NCI-H1436 treated with DMSO at 0.1 percent for 48 hours (cell line): Measurements from ENCODE around the gene FBXO9.

Experiments
- DNase-seq: peaks from one replicate; lab custom pipeline; 2025; lab: John Stamatoyannopoulos, UW

FBXO9 gene

GRCh38 chr6:53136000-53136609, 70.9 kb downstream of the FBXO9 start:
- no peak for DNase-seq

DNA sequence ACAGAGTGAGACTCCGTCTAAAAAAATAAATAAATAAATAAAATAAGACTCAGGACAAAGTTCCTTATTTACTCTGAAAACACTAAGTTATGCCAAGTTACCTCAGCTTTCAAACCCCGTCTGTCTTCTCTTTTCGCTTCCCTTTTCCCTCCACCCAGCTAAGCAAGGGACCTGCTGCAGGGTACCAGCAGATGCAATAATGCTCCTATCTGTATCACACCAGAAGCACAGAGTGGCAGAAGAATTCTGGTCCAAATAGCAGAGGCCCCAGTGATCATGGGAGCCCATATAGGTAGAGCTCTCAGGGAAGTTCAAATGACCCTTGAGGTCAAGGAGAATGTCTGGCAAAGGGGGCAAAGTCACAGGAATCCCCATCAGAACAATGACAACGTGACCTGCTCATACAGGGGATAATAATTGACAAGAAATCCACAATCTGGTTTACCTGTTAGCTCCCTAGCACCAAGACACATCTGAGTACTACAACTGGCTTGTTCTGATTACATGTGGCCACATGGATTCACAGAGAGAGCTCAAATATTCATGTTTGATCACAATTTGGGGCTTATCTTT, 74.7 kb downstream of the FBXO9 start:
- no peak for DNase-seq

GRCh38 chr6:53142810-53143209, 77.6 kb downstream of the FBXO9 start:
- DNase-seq: no peak

GRCh38 chr6:53143710-53144109, 78.5 kb downstream of the FBXO9 start:
- DNase-seq: no peak

- DNase-seq: no peak
Observed at GRCh38 chr6:53144802-53145201, 79.6 kb downstream of the FBXO9 start.

DNA sequence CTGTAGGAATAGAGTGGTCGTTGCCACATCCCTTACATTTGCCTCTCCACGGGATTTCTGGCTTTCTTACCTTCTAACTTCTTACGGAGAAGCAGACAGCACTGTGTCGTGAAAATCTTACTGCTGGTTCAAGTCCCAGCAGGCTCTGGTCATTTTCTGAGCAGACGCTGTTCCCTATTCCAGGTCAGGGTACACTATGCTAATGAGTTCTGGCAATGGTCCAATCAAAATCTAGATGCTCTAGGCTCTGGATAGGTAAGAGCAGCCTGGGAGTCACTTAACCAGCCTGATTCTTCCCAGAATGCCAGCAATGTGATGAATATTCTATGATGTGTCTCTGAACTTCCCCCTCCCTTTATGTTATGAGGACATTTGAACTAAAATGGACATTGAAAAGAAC, 83.5 kb downstream of the FBXO9 start, which contains the start of gene GCM1:
Gene GCM1 (minus strand): TSS at position 158 of the 400 bp plus-strand sequence. CDS start 3,209 bp downstream, outside the sequence.
- no peak for DNase-seq
